GM21717 (cell line): ENCODE results near the gene KCNMA1.
A peak's percentile ranks its signal among the peaks of the same experiment; 100 is the strongest.
"Not testable (repeated sequence)": the region's sequence is repeated elsewhere in the genome, so short reads cannot be mapped to it uniquely, and the experiment has no call there.

Experiments used
- ATAC-seq: cut with Tn5 transposase; IDR thresholded peaks from one replicate; pipeline ENCODE4 v1.9.1; 2021; ENCODE audit warnings: mild to moderate bottlenecking, moderate library complexity; ENCODE audit not compliant: unreplicated experiment

KCNMA1 gene

GRCh38 chr10:77608281-77608680, 29.3 kb downstream of the KCNMA1 start:
- ATAC-seq = no peak

DNA sequence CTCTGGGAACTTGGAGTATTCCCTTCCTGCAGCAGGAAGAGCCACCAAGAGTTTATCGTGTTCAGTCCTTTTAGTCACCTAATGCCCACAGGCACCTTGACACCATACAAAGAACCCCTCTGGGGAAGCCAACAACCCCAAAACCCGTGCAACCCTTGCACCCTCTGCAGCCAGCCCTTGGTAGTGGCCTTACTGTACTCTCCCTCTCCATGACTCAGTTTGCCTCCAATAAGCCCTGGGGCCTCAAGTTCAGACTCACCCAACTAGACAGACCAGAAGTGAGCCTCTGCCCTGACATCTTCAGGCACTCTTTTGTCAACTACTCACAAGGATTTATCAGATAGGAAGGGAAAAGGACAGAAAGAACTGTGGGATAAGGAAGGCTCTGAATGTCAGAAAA, 30.9 kb downstream of the KCNMA1 start:
- no peak for ATAC-seq

DNA sequence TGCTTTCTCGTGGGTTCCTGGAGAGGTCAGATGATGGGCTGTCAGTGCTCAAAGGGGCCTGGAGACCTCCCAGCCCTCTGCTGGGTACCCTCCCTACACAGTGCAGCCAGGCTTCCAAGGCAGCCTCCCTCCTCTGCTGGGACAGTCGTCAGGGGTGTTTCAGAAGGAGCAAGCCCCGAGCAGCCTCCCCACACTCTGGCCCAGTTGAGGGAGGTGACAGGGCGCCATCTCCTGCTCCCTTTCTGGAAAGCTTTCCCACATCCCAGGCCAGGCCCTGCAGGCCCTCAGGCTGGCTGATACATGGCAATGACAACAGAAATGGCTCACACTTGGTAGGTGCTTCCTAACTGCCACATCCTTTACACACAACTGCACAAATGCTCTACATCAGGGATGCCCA, 32.1 kb downstream of the KCNMA1 start:
- ATAC-seq = no peak

GRCh38 chr10:77604941-77605351, 32.7 kb downstream of the KCNMA1 start:
- no peak for ATAC-seq

GRCh38 chr10:77604063-77604462, 33.5 kb downstream of the KCNMA1 start:
- peak; percentile 27 for ATAC-seq

DNA sequence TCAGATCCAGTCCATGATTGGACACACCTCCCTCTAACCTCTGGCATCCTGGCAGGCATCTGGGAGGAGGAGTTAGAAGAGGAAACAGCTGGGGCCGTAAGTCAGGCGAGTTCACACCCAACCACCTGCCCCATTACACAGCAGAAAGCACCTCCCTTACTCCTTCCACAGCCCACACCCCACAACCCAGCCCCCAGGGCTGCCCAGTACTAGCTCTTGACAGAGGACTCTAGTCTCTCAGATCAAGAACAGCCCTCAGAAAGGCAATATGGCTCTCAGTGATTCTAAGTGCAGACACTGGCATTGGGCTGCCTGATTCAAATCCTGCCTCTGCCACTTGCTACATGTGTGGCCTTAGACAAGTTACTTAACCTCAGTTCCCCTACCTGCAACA, 34.1 kb downstream of the KCNMA1 start:
- peak; percentile 70 for ATAC-seq

DNA sequence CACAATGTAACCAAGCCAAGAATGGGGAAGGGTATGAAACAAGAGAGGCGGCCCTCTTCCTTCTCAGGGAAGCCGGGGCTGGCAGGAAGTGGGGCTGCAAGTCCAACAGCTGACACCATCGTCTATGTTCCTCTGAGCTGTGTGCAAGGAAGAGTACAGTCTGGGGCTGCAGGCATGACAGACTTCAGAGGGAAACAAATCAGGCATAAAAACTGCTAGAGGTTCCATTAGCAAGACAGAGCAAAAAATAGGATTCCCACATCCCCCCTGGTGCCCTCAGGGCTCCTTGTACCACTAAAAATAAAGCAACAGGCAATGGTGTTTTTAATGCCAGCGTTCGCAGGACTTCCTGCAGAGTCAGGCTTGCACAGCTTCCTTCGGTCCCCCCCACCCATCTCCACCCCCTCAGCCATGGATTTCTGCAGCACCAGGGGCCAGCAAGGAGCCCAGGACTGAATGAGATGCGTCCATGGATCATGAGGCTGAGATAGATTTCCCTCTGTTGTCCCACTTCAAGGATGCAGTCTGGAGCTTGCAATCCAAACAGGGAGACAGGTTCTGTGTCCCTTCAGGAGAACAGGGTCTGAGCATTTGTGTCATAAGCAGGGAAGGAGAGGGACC, 34.6 kb downstream of the KCNMA1 start:
- ATAC-seq = peak; percentile 25

GRCh38 chr10:77602231-77602912, 35.2 kb downstream of the KCNMA1 start:
- no peak for ATAC-seq

GRCh38 chr10:77601488-77601887, 36.1 kb downstream of the KCNMA1 start:
- no peak for ATAC-seq

DNA sequence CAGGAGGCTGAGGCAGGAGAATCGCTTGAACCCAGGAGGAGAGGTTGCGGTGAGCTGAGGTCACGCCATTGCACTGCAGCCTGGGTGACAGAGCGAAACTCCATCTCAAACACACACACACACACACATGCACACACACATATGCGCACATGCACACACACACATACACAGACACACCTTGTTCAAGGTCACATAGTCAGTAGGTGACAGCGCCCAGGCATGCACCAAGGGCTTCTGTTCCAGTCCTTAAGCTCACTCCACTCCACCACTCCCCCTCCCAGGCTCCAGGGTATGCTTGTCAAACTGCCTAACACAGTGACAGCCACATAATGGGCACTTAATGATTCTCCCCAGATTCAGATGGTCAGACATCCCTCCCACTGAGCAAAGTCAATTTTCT, 37.0 kb downstream of the KCNMA1 start:
- no peak for ATAC-seq

GRCh38 chr10:77599651-77600050, 38.0 kb downstream of the KCNMA1 start:
- no peak for ATAC-seq

GRCh38 chr10:77598606-77599005, 39.0 kb downstream of the KCNMA1 start:
- ATAC-seq = no peak

DNA sequence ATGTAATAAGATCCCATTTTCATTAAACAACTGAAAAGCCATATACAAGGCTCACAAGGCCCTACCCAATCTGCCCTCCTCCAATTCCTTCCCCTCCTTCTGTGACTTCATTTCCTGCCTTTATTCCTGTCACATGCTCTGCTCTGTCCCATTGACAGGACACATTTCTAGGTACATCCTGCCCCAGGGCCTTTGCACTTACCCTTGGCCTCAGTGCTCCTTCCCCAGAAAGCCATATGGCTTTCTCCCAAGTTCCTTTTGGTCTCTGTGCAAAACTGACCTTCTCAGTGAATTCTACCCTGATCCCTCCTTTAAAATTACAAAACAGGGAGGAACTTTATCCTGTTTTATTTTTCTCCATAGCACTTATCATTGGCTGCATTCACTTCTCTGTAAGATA, 40.0 kb downstream of the KCNMA1 start:
- ATAC-seq = no peak

- no peak for ATAC-seq
These were observed 43.2 kb downstream of the KCNMA1 start for GRCh38 chr10:77594471-77594783.

DNA sequence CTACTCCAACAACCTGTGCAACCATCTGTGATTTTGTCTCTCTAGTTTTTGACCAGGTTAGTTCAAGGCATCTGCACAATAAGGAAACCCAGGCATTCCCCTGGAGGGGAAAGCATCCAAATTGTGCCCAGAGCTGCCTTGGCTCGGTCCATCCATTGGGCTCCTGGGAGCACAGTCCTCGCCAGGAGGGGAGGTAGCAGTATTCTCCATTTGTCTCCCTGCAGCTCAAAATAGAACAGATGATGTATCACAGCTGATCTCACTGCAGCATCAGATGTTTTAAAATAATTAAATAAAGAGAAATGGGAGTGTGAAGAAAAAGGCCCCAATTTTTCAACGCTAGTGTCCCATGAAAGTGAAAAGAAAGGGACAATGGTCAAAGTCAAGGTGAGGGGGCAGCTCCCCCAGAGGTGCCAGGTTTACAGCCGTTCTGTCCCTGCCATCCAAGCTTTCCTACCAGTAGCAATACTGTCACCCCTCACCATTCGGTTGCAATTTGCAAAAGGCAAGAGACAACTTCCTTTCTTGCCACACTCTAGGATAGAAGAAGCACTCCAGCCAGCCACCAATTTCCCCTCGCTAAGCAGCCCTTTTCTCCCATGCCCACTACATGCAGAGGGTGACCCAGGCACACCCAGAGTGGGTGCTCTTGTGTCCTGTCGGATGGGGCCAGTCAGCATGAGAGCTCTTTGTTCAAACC, 43.7 kb downstream of the KCNMA1 start:
- no peak for ATAC-seq

DNA sequence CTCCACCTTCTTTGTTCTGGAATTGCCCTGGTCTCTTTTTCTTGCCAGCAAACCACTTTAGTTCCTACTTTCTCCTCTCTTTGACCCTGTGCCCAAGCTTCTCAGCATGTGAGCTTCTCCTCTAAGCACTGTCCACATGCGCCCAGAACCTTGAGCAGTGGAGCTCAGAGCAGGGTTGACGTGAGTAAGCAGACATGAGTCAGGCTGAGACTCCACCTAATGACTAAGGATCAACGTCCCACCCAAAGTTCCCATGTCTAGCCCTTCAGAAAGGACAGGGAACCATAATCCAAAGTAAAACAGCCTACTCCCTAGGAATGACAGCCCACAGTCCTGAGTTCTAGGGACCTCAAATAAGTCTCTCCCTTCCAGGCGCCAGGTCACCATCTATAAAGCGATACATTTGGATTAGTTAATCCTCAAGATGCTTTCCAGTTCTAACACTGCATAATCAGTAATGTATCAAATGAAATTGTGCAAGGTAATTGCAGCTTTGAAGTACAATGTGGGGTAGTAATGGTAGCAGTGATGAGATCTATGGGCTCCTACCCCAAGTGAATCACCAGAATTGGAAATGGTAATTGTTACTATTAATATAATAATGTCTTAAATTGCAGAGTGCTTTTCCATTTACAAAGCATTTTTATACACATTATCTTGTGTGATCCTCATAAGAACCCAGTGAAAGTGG, 44.5 kb downstream of the KCNMA1 start:
- ATAC-seq = no peak

GRCh38 chr10:77592510-77592909, 45.1 kb downstream of the KCNMA1 start:
- no peak for ATAC-seq

GRCh38 chr10:77591238-77591880, 46.2 kb downstream of the KCNMA1 start:
- ATAC-seq = no peak

DNA sequence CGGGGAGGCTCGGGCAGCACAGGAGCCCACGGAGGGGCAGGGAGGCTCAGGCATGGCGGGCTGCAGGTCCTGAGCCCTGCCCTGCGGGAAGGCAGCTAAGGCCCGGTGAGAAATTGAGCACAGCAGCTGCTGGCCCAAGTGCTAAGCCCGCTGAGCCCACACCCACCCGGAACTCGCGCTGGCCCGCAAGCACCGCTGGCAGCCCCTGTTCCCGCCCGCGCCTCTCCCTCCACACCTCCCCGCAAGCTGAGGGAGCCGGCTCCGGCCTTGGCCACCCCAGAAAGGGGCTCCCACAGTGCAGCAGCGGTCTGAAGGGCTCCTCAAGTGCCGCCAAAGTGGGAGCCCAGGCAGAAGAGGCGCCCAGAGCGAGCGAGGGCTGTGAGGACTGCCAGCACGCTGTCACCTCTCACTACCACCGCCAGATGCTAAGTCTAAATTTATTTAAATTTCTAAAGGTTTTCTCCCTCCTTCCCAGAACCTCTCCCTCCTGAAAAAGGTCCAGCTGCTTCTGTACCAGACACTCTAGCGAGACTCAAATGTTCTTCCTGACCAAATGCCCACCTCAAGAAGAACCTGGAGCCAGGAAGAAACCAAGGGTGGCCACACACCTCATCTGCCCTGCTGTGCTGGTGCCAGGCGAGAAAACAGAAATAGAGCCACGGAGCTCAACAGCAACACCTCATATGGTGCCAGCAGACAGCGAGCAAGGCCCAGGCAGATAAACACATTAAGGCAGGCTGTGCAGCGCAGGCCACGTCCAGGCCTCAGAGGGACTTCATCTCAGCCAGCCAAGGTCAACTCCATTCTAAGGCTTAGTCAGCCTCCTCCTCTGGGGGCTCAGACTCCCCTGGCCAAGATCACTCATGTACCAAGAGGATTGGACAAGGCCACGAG, 47.0 kb downstream of the KCNMA1 start:
- no peak for ATAC-seq

DNA sequence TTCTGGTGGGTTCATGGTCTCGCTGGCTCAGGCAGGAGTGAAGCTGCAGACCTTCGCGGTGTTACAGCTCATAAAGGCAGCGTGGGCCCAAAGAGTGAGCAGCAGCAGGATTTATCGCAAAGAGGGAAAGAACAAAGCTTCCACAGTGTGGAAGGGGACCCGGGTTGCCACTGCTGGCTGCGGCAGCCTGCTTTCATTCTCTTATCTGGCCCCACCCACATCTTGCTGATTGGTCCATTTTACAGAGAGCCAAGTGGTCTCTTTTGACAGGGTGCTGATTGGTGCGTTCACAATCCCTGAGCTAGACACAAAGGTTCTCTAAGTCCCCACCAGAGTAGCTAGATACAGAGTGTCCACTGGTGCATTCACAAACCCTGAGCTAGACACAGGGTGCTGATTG, 47.9 kb downstream of the KCNMA1 start:
- ATAC-seq = not testable (repeated sequence)
